HG02588 (cell line): ENCODE measurements around the gene SESN3.
"Not testable (repeated sequence)": the region's sequence is repeated elsewhere in the genome, so short reads cannot be mapped to it uniquely, and the experiment has no call there.

Experiments
- ATAC-seq: cut with Tn5 transposase; IDR thresholded peaks from one replicate; pipeline ENCODE4 v1.9.1; 2021; ENCODE audit warnings: mild to moderate bottlenecking, moderate library complexity; ENCODE audit not compliant: unreplicated experiment

SESN3 gene

GRCh38 chr11:95231127-95231880 lies at the start of gene SESN3:
TSS of gene SESN3 (minus strand) at chr11:95231202. CDS start at chr11:95230860, 342 bp downstream.
- peak; percentile 95 for ATAC-seq

GRCh38 chr11:95279921-95280868 lies 49.2 kb upstream of the SESN3 start:
- ATAC-seq: no peak

- ATAC-seq: no peak
Measured at GRCh38 chr11:95277868-95278267, 46.9 kb upstream of the SESN3 start.

- no peak for ATAC-seq
Measured at GRCh38 chr11:95276139-95276538, 45.1 kb upstream of the SESN3 start.

GRCh38 chr11:95273618-95274017 lies 42.6 kb upstream of the SESN3 start:
- ATAC-seq: not testable (repeated sequence)

GRCh38 chr11:95269036-95269819 lies 38.2 kb upstream of the SESN3 start:
- no peak for ATAC-seq

GRCh38 chr11:95268391-95268790 lies 37.4 kb upstream of the SESN3 start:
- no peak for ATAC-seq

GRCh38 chr11:95267601-95268213 lies 36.7 kb upstream of the SESN3 start:
- no peak for ATAC-seq

GRCh38 chr11:95266751-95267374 lies 35.9 kb upstream of the SESN3 start:
- no peak for ATAC-seq

- ATAC-seq: no peak
Measured at GRCh38 chr11:95264881-95265280, 33.9 kb upstream of the SESN3 start.

- ATAC-seq: no peak
Measured at GRCh38 chr11:95262994-95263765, 32.2 kb upstream of the SESN3 start.

- no peak for ATAC-seq
Measured at GRCh38 chr11:95257456-95257971, 26.5 kb upstream of the SESN3 start.

- ATAC-seq: no peak
Measured at GRCh38 chr11:95256321-95256779, 25.3 kb upstream of the SESN3 start.

GRCh38 chr11:95255251-95256145 lies 24.5 kb upstream of the SESN3 start:
- ATAC-seq: no peak

- ATAC-seq: peak; percentile 8
Measured at GRCh38 chr11:95254716-95255115, 23.7 kb upstream of the SESN3 start.

GRCh38 chr11:95254131-95254704 lies 23.2 kb upstream of the SESN3 start:
- peak; percentile 98 for ATAC-seq

- ATAC-seq: no peak
Measured at GRCh38 chr11:95253141-95253540, 22.1 kb upstream of the SESN3 start.

- no peak for ATAC-seq
Measured at GRCh38 chr11:95252586-95252985, 21.6 kb upstream of the SESN3 start.
